NCI-H1436 (cell line): ENCODE results near the gene SEPTIN11.
"Not testable (repeated sequence)": the region's sequence is repeated elsewhere in the genome, so short reads cannot be mapped to it uniquely, and the experiment has no call there.

Experiments
- DNase-seq: peaks from one replicate; lab custom pipeline; 2025; lab: John Stamatoyannopoulos, UW

The SEPTIN11 gene

DNA sequence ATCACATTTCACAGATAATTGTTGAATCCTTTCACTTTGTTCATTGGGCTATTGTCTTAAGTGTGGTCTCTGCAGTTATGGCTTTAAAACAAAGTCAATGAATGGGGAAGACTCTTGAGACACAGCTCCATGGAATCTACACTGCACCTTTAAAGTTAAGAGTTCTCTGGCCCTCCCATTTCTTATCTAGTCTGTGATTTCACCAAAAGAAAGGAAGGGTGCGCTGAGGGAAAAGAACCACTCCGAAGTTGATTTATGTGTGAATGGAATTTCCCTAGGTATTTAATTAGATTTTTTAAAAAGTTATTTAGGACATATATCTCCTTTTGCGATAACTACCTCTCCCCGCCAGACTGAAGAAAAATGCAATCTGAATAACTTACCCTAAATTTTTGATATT, 2.5 kb downstream of the SEPTIN11 start:
- no peak for DNase-seq

- no peak for DNase-seq
Observed at GRCh38 chr4:76952656-76953582, 3.4 kb downstream of the SEPTIN11 start.

GRCh38 chr4:76953956-76954355, 4.4 kb downstream of the SEPTIN11 start:
- DNase-seq = no peak

- DNase-seq = no peak
Observed at GRCh38 chr4:76954489-76954888, 4.9 kb downstream of the SEPTIN11 start.

DNA sequence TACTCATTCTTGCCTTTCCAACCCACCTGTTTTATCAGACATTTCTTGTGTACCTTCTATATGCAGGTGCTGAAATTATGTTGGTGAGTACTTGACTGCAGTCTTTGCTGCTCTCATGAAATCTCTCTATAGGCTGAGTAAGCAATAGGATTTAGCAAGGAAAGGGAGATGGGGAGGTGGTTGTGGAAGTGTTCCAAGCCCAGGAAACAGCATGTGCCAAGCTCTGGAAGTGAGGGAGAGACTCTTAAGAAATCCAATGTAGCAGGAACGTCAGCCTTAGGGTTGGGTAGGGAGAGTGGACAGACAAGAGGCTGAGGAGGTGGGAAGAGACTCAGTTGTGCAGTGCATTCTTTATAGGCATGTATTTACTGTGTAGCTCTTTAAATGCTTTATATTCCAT, 5.6 kb downstream of the SEPTIN11 start:
- DNase-seq = no peak

GRCh38 chr4:76957004-76957738, 7.6 kb downstream of the SEPTIN11 start:
- DNase-seq = no peak

DNA sequence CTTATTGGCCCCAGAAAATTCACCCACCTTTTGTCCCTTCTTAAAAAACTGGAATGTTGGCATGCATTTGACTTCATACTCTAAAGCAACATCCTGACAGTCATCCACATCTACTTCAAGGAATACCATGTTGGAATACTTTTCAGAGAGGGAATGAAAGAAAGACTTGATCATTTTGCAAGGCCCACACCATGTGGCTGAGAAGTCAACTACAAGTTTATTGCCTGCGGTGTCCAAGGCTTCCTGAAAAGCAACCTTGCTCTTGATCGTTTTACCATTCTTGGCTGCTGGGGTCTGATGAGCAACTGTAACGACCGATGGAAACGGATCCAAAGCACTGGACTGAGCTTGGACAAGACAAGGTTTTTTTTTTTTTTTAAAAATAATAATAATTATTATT, 9.3 kb downstream of the SEPTIN11 start:
- DNase-seq = no peak

DNA sequence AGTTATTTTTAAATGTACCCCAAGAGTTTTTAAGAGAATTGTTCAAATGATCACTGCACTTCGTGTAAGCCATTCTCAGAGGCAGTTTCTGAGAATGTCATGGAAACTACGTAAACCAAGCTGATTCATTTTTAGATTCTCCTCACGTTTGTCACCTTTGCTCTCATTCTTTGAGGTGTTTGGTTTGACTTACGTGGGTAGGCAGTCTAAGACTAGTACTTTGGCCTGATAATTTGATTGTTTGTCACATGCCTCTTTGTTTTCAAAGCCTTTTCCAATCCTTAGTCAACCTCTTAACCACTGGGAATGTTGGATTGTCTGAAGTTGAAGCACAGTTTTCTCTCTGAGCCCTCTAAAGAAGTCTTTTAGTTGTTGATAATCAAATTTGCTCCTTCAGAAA, 10.5 kb downstream of the SEPTIN11 start:
- no peak for DNase-seq

DNA sequence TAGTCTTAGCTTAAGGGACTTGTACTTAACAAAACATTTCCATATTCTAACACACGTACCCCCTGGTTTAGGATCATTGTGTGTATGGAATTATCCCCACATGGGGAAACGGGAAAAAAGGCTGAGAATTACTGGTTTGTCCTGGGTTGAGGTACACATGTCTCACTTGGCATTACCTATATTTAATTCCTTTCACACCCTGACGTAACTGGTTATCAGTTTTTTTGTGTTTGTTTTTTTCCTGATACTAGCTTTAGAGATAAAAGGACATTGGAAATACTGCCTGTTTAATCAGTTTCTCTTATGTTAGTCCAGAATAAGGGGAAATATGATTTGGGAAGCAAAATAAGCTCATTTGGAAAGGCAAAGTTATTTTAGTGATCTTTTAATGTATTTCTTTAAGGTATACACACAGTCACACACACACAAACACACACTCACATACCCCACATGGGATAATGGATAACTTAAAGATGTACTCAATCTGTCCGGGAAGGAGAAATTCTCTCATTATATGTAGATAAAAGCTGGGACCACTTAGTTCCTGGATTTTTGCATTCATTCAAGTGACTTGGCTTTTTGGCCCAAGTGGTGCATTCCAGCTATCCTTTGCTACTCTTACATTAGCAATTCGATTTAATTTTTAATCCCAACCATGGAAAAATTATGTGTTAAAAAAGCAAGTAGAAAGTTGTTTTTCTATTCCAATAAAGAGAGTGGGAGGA, 13.0 kb downstream of the SEPTIN11 start:
- DNase-seq = no peak

GRCh38 chr4:76963131-76963750, 13.7 kb downstream of the SEPTIN11 start:
- no peak for DNase-seq

- DNase-seq = not testable (repeated sequence)
Observed at GRCh38 chr4:76963927-76964326, 14.4 kb downstream of the SEPTIN11 start.

GRCh38 chr4:76964769-76965168, 15.2 kb downstream of the SEPTIN11 start:
- DNase-seq = no peak

- no peak for DNase-seq
Observed at GRCh38 chr4:76965866-76966579, 16.5 kb downstream of the SEPTIN11 start.

DNA sequence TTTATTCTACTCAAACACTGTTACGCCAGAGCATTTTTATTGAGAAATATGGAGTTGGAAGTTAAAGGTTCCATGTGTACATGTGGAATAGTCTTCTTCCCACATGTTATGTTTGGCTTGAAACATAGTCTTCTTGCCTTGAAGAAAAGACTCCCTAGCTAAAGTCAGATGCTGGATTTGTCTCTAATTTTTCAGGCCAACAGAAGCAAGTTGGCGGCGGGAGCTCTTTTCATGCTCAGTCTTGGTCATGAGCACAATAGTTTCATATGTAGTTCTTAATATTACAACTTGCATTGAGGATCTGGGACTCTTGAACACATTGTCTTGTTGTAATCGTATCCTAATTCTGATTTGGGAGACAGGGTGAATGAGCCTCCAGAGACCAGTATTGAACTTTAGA, 19.4 kb downstream of the SEPTIN11 start:
- DNase-seq = no peak

GRCh38 chr4:76969495-76969894, 19.9 kb downstream of the SEPTIN11 start:
- no peak for DNase-seq

GRCh38 chr4:76969941-76970529, 20.5 kb downstream of the SEPTIN11 start:
- DNase-seq = no peak

DNA sequence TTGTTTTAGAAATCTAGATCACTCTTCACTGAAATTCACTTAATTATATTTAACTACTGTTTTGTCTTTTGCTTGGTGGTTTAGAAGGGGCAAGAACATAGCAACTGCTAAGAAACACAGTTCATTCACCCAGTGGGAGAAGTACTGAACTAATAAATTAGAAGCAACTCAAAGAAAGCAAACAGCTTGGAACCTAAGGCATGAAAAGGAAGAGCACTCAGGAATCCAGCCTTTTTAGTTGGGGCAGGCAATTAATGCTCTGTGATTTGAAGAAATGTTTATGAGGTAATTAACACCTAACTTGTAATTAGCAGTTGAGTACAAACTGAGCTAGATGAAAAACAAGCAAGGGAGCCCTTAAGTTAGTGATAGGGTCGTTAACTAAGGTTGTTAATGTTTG, 22.8 kb downstream of the SEPTIN11 start:
- DNase-seq = no peak

- DNase-seq = no peak
Observed at GRCh38 chr4:76974150-76974549, 24.6 kb downstream of the SEPTIN11 start.

DNA sequence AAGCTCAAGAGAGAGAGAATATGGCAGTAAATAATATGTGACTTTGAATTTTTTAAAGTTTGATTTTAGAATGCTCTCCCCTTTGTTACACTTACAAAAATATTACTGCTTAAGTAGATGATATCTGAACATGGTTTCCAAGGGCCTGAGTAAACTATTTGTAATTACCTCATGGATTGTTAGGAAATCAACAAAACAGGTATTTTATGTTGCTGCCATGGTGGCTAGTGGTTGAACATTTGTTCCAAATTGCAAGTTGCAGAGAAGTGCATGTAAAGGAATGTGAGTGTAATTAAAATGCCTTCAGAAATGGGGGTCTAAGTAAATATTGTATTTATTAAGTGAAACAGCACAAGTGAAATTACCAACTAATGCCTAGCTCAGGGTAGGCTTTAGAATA, 27.6 kb downstream of the SEPTIN11 start:
- no peak for DNase-seq

GRCh38 chr4:76977736-76978350, 28.3 kb downstream of the SEPTIN11 start:
- no peak for DNase-seq

DNA sequence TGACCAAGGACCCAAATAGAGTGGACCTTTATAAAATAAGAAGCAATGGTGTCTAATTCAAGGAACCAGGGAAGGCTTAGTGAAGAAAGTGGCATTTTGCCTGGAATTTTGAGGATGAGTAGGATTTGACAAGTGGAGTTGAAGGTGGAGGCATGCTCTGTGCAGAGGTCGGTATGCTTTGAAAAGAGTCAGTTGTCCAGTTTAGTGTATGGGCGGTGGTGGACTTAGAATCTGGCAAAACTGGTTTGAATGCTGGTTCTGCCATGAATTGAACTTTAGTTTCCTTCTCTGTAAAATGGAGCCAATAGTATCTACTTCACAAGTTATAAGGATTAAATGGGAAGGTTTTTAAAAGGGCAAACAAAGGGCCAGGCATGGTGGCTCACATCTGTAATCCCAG, 29.7 kb downstream of the SEPTIN11 start:
- no peak for DNase-seq
